GM18867 (cell line): ENCODE results near the gene CD7.

Source experiments
- ATAC-seq: cut with Tn5 transposase; IDR thresholded peaks from one replicate; pipeline ENCODE4 v1.9.1; 2021; ENCODE audit warnings: mild to moderate bottlenecking, moderate library complexity; ENCODE audit not compliant: unreplicated experiment

CD7 gene

GRCh38 chr17:82329683-82330321 is 12.4 kb upstream of the CD7 start:
- no peak for ATAC-seq

GRCh38 chr17:82328994-82329507 is 11.6 kb upstream of the CD7 start:
- no peak for ATAC-seq

- ATAC-seq, result no peak
Measured at GRCh38 chr17:82328141-82328993, 11.0 kb upstream of the CD7 start.

GRCh38 chr17:82327757-82328140 is 10.3 kb upstream of the CD7 start:
- ATAC-seq, result no peak

- no peak for ATAC-seq
Measured at GRCh38 chr17:82327289-82327688, 9.9 kb upstream of the CD7 start.

- no peak for ATAC-seq
Measured at GRCh38 chr17:82325286-82326180, 8.1 kb upstream of the CD7 start.

GRCh38 chr17:82324566-82325285 is 7.3 kb upstream of the CD7 start:
- ATAC-seq, result no peak

- ATAC-seq, result no peak
Measured at GRCh38 chr17:82323514-82324234, 6.3 kb upstream of the CD7 start.

GRCh38 chr17:82322526-82323453 is 5.4 kb upstream of the CD7 start:
- ATAC-seq, result no peak

- ATAC-seq, result no peak
Measured at GRCh38 chr17:82321947-82322466, 4.6 kb upstream of the CD7 start.

GRCh38 chr17:82320956-82321927 is 3.8 kb upstream of the CD7 start:
- no peak for ATAC-seq

GRCh38 chr17:82320140-82320840 is 2.9 kb upstream of the CD7 start:
- ATAC-seq, result no peak

- ATAC-seq, result no peak
Measured at GRCh38 chr17:82319619-82320062, 2.2 kb upstream of the CD7 start.

- ATAC-seq, result no peak
Measured at GRCh38 chr17:82318772-82319606, 1.6 kb upstream of the CD7 start.

- ATAC-seq, result no peak
Measured at GRCh38 chr17:82318169-82318498, 726 bp upstream of the CD7 start.
